GM18861 (cell line): ENCODE data around the gene VEZT.

Experiments used
- ATAC-seq: cut with Tn5 transposase; IDR thresholded peaks from one replicate; pipeline ENCODE4 v1.9.1; 2021; ENCODE audit not compliant: unreplicated experiment

VEZT gene

GRCh38 chr12:95248604-95249360 lies 31.2 kb downstream of the VEZT start:
- no peak for ATAC-seq

- ATAC-seq, result no peak
Measured at GRCh38 chr12:95253386-95253785, 35.8 kb downstream of the VEZT start.

GRCh38 chr12:95257541-95257940 lies 39.9 kb downstream of the VEZT start:
- no peak for ATAC-seq

DNA sequence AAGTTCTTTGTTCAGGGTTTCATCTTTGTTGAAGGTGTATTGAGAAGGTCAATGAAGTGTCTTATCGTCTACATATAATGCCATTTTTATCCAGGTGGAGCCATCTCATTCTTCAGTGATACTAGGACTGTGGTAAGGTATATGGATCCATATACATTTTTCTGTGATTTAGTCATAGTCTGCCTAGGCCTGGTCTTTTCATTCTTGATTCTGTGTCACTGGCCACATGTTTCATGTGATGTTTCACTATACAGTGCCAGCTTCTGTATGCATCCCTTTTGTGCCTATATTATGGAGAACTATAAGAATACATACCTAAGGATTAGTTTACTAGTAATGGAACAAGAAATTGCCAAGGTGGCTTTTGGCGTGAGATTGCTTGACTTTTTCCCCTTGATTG lies 40.5 kb downstream of the VEZT start:
- no peak for ATAC-seq

DNA sequence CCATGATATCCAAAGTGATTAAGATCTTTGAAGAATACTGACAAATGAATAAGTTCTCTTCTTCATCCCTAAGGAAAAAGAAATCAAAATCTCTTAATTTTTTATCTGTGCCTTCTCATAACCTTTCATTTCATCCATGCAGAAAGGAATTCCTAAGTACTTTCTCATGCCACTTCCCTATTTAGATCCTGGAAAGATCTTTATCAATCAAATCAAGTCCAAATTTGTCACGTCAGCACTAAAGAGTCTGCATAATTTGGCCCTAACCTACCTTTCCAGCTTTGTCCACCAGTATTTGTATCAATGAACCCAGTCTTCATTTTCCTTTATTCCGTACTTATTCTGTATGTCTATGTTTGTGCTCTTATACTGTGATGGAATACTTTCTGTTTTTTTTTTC lies 41.2 kb downstream of the VEZT start:
- ATAC-seq, result no peak

GRCh38 chr12:95259368-95259767 lies 41.8 kb downstream of the VEZT start:
- ATAC-seq, result no peak

- ATAC-seq, result no peak
Measured at GRCh38 chr12:95261109-95261508, 43.5 kb downstream of the VEZT start.

DNA sequence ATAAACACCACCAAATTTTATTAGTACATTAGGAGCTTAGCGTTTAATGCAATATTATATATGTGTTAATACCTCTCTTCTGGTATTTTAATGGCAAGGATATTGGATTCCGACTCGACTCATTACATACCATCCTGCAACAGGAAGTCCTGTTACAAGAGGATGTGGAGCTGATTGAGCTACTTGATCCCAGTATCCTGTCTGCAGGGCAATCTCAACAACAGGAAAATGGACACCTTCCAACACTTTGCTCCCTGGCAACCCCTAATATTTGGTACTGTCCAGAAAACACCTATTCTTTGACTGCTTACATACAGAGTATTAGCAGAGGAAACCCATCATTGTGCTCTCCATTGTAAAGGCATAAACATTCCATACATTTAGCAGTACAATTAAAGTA lies 45.2 kb downstream of the VEZT start:
- no peak for ATAC-seq

DNA sequence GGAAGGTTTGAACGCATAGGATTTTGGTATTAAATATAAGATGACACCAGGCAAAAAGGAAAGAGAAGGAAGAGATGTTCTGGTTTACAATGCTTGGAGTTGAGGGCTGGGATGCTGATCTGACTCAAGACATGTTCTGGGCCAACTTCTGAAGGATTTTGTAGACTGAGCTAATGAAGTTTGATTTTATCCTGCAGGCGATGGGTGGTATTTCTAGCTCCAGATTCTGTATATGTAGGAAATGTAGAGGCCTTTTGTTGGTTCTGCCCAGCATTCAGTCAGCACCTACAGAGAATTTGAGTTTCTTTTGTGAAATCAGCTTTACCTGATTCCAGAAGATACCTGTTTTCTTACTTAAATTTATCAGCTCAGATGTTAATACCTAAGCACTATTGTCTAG lies 48.2 kb downstream of the VEZT start:
- no peak for ATAC-seq

DNA sequence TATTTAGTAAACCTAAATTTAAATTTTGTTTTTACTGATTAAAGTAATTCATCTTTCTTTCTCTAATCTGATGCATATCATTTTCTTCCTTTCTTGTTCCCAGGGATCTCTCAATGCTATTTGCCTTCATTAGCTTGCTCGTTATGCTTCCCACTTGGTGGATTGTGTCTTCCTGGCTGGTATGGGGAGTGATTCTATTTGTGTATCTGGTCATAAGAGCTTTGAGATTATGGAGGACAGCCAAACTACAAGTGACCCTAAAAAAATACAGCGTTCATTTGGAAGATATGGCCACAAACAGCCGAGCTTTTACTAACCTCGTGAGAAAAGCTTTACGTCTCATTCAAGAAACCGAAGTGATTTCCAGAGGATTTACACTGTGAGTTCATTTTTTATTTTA lies 48.6 kb downstream of the VEZT start:
- ATAC-seq, result no peak

GRCh38 chr12:95269892-95270291 lies 52.3 kb downstream of the VEZT start:
- no peak for ATAC-seq

DNA sequence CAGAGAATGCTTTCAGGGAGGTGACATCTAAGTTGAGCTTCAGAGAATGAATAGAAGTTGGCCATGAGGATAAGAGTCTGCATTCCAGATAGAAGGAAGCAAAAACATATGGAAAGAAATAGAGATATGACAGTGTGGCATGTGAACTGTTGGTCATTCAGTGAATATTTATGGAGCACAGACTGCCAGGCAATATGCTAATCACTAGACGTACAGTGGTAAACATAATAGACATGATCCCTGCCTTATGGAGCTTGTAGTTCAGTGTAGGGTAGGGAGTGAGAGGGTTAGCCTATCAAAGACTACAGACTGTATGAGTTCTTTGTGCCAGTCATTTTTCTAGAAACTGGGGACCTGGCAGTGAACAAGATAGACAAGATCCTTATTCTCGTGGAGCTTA lies 53.9 kb downstream of the VEZT start:
- ATAC-seq, result no peak

GRCh38 chr12:95277139-95277538 lies 59.5 kb downstream of the VEZT start:
- no peak for ATAC-seq

DNA sequence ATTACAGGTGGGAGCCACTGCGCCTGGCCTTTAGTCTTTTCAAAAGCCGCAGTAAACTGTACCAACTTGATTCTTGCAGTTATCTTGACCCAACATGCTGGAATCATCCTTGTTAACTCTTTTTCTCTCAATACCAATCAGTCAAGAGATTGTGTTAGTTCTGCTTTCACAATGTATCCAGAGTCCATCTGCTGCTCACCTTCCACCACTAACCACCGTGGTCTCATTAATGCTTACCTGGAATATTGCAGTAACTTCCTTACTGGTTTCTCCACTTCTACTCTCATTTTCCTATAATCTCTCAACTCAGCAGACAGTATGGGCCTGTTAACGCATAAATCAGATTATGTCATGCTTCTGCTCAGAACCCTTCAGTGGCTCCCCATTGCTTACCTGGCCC lies 62.2 kb downstream of the VEZT start:
- ATAC-seq, result no peak

GRCh38 chr12:95282266-95282665 lies 64.7 kb downstream of the VEZT start:
- ATAC-seq, result no peak

DNA sequence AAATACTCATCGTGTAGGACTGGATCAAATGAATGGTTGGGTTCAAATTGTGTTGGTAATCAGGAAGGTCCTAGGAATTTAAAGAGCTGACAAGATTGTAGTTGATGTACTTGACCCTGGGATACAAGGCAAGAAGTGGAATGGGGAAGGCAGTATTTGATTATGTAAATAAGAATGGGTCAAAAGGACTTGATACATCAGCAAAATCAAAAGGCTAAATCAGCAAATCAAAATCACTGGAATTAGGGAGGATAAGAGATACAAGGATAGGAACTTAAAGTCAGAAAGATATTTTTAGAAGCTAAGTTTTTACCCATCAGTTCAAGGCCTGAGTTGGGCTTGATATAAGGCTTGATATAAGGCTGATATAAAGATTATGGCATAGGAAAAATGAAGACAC lies 65.8 kb downstream of the VEZT start:
- ATAC-seq, result no peak

DNA sequence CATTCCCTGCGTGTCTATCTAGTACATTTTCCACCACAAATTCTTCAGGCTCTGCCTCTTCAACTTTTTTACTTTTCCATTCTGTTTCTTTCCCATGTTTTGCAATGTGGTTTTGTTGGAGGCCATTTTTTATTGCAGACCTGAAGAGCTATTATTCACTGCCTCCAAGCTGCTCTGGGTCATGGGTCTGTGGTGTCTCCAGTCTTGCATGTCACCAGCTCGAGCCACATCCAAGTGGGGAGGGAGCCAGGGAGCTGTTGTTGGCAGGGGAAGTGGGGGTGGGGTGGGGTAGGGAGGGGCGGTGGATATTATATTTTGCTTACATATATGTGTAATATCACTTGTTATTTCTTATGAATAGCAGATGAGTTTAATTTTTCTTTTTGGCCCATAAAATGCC lies 69.1 kb downstream of the VEZT start:
- no peak for ATAC-seq

DNA sequence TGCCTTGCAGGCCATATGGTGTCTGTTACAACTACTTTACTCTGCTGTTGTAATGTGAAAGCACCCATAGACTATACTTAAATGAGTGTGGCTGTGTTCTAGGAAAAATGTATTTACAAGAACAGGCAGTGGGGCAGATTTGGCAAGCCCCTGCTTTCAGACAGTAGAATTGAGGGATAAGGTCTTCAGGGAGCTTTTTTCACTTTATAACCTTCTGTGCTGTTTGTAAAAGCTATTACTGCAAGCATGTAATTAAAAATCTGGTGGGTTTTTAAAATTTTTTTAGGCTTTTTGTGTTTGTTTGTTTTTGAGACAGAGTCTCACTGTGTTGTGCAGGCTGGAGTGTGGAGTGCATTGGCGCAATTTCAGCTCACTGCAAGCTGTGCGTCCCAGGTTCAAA lies 73.9 kb downstream of the VEZT start:
- no peak for ATAC-seq

DNA sequence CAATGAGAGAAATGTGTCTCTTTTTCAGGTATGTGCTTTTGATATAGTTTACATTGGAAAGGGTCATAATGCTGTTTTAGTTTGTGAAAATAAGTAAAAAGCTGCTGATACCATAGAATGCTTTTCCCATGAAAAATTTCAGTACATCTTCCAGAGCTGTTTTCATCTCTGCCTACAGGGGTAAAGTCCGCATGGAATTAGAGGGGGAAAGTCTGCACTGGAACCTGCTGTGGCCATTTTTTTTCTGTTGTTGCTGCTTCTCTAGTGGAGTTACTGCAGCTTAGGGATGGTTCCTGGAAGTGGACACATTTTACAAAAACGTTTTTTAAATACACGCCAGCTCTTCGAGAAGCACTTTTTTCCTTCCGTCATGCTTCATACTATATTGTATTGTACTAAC lies 81.3 kb downstream of the VEZT start:
- ATAC-seq, result no peak

GRCh38 chr12:95300286-95300685 lies 82.7 kb downstream of the VEZT start:
- ATAC-seq, result no peak

DNA sequence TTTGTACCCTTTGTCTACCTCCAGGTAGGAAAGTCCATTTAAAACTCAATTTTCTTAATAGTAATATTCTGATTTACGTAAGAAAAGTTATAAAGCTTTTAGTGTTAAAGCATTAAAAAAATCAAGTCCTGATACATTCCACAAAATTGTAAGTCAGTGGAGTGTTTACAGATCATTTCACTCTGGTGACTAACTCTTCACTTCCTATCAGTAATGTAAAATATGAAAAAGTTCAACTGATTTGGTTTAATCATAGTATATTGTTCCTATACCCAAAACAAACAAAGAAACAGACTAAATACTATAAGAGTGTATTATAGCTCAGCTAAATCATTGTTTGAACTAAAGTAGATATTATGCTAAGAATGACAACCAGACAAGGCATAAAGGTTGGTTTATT lies 85.9 kb downstream of the VEZT start:
- no peak for ATAC-seq

GRCh38 chr12:95304673-95305198 lies 87.1 kb downstream of the VEZT start:
- ATAC-seq, result no peak

DNA sequence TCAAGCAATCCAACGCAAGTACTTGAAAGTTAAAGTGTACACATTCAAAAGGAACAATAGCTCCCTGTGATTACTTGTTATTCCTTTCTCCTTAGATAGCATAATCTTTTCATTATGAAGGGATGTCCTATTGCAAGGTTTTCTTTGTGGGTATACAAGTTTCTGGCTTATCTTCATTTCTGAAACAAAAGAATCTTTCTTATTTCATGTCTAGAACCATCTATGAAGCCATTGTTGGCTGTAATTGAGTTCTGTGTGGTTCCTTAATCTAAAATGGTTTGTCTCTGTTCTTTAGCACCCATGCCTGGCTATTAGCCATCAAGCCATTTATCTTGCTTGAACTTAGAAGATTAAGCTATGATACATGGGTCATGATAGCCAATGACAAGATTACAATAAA lies 95.0 kb downstream of the VEZT start:
- no peak for ATAC-seq
